Ascending aorta (tissue), 2 donors: Measurements from ENCODE around the gene PRKAB2. TPM values are rescaled to one million over a fixed set of nuclear protein-coding genes. Genes with fewer than 3 reads are reported as not detected.

Experiments used
- DNase-seq, 2 donors: peaks; one replicate each; pipeline ENCODE4 v3.0.0-alpha.2; 2019; ENCODE audit warnings: low spot score in 2 of 2
- H3K27ac ChIP-seq, 2 donors: fragments of 200-600 bp; sonication (generic); one replicate each; pipeline ENCODE4 v1.5.1; 2016 to 2017; ENCODE audit warnings: mild to moderate bottlenecking in 1 of 2
- H3K27me3 ChIP-seq: fragments of 200-600 bp; sonication (generic); one replicate; pipeline ENCODE4 v1.5.1; 2017
- H3K36me3 ChIP-seq, 2 donors: fragments of 200-600 bp; sonication (generic); one replicate each; pipeline ENCODE4 v1.5.1; 2016
- H3K4me1 ChIP-seq, 2 donors: fragments of 200-600 bp; sonication (generic); one replicate each; pipeline ENCODE4 v1.5.1; 2016 to 2017; ENCODE audit warnings: mild to moderate bottlenecking in 1 of 2
- H3K4me3 ChIP-seq, 2 donors: fragments of 200-600 bp; sonication (generic); one replicate each; pipeline ENCODE4 v1.5.1; 2016 to 2017; ENCODE audit warnings: mild to moderate bottlenecking in 1 of 2
- H3K9me3 ChIP-seq, 2 donors: fragments of 200-600 bp; sonication (generic); one replicate each; pipeline ENCODE4 v1.5.1; 2016
- intact Hi-C: fragments of 100-400 bp; cut with DNase I; formaldehyde crosslinking; loops from one replicate; pipeline ENCODE4 v1.15.1; 2023
- total RNA-seq: library from RNA; depleted of rRNA; stranded (reverse); fragments of >200 nt; gene quantifications from one replicate; pipeline ENCODE4 v1.1.0, GENCODE V29; 2016
- TF ChIP-seq, protein P1 (sequence below), 3 experiments: fragments of 200-600 bp in 2 of 3; fragments of 450-650 bp in 1 of 3; sonication (generic) in 2 of 3; IDR thresholded peaks; one replicate each; pipeline ENCODE4 v1.5.1; 2016 to 2019; ENCODE audit warnings: antibody characterized with exemption in 3 of 3, mild to moderate bottlenecking in 1 of 3, moderate library complexity in 1 of 3

PRKAB2 gene
- total RNA-seq, 1 donor from 2014 or later = 15.4 TPM

GRCh38 chr1:147214842-147215539 lies 42.7 kb upstream of the PRKAB2 start:
- intact Hi-C loops = no loop called here
- Histone ChIP-seq H3K27ac (no peak overlapping the region), H3K4me3 (no peak overlapping the region), H3K4me1 (no peaks in the 10 kb centered on the region), H3K9me3 (no peaks in the 10 kb centered on the region), H3K27me3 (no peaks in the 10 kb centered on the region), H3K36me3 (peaks cover 0 to 8% of the 10 kb centered on the region in 2 donors)
- TF ChIP-seq, protein P1, sequence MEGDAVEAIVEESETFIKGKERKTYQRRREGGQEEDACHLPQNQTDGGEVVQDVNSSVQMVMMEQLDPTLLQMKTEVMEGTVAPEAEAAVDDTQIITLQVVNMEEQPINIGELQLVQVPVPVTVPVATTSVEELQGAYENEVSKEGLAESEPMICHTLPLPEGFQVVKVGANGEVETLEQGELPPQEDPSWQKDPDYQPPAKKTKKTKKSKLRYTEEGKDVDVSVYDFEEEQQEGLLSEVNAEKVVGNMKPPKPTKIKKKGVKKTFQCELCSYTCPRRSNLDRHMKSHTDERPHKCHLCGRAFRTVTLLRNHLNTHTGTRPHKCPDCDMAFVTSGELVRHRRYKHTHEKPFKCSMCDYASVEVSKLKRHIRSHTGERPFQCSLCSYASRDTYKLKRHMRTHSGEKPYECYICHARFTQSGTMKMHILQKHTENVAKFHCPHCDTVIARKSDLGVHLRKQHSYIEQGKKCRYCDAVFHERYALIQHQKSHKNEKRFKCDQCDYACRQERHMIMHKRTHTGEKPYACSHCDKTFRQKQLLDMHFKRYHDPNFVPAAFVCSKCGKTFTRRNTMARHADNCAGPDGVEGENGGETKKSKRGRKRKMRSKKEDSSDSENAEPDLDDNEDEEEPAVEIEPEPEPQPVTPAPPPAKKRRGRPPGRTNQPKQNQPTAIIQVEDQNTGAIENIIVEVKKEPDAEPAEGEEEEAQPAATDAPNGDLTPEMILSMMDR (IDR thresholded peaks at IDR 0.05) = no peak
- DNase-seq = no peak

DNA sequence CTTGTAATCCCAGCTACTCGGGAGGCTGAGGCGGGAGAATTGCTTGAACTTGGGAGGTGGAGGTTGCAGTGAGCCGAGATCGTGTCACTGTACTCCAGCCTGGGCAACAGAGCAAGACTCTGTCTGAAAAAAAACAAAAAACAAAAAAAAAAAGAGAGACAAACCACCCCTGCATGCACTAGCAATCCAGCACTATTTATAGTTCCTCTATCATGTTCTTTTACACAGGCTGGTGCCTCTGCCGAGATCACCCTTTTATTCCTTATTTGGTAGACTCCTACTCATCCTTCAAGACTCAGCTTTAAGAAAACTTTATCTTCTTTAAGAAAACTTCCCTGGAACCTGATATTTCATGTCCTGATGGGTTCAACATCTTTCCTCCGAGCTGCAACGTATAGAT lies 42.1 kb upstream of the PRKAB2 start:
- intact Hi-C loops = no loop called here
- TF ChIP-seq, protein P1 (IDR thresholded peaks at IDR 0.05) = no peak
- Histone ChIP-seq H3K27me3 (no peaks in the 10 kb centered on the region), H3K4me3 (no peak overlapping the region), H3K4me1 (no peaks in the 10 kb centered on the region), H3K9me3 (no peaks in the 10 kb centered on the region), H3K36me3 (peaks cover 0 to 8% of the 10 kb centered on the region in 2 donors), H3K27ac (no peak overlapping the region)
- DNase-seq = no peak

GRCh38 chr1:147213271-147213670 lies 41.0 kb upstream of the PRKAB2 start:
- intact Hi-C loops = no loop called here
- TF ChIP-seq, protein P1 (IDR thresholded peaks at IDR 0.05) = no peak
- no peaks in the 10 kb centered on the region for H3K9me3 ChIP-seq
- DNase-seq = no peak
- no peaks in the 10 kb centered on the region for H3K27me3 ChIP-seq
- H3K36me3 ChIP-seq = peaks cover 0 to 13% of the 10 kb centered on the region in 2 donors
- no peak overlapping the region for H3K27ac ChIP-seq
- no peak overlapping the region for H3K4me3 ChIP-seq
- H3K4me1 ChIP-seq = no peaks in the 10 kb centered on the region

GRCh38 chr1:147211577-147211976 lies 39.3 kb upstream of the PRKAB2 start:
- Histone ChIP-seq H3K27me3 (no peaks in the 10 kb centered on the region), H3K4me1 (no peaks in the 10 kb centered on the region), H3K4me3 (no peak overlapping the region), H3K27ac (no peak overlapping the region), H3K36me3 (peaks cover 0 to 13% of the 10 kb centered on the region in 2 donors), H3K9me3 (no peaks in the 10 kb centered on the region)
- intact Hi-C loops = no loop called here
- TF ChIP-seq, protein P1 (IDR thresholded peaks at IDR 0.05) = no peak
- DNase-seq = no peak

GRCh38 chr1:147210987-147211386 lies 38.7 kb upstream of the PRKAB2 start:
- intact Hi-C loops = no loop called here
- H3K4me3 ChIP-seq = no peak overlapping the region
- H3K27ac ChIP-seq = no peak overlapping the region
- H3K36me3 ChIP-seq = peaks cover 0 to 13% of the 10 kb centered on the region in 2 donors
- H3K4me1 ChIP-seq = no peaks in the 10 kb centered on the region
- H3K9me3 ChIP-seq = no peaks in the 10 kb centered on the region
- H3K27me3 ChIP-seq = no peaks in the 10 kb centered on the region
- TF ChIP-seq, protein P1 (IDR thresholded peaks at IDR 0.05) = no peak
- no peak for DNase-seq
